ENCODE measurements around the gene ST7. TPM values are rescaled to one million over a fixed set of nuclear protein-coding genes. Genes with fewer than 3 reads are reported as not detected.

ST7 gene
- polyA plus RNA-seq, 4 donors, result 24.0 to 27.5 (median 26.1) TPM

DNA sequence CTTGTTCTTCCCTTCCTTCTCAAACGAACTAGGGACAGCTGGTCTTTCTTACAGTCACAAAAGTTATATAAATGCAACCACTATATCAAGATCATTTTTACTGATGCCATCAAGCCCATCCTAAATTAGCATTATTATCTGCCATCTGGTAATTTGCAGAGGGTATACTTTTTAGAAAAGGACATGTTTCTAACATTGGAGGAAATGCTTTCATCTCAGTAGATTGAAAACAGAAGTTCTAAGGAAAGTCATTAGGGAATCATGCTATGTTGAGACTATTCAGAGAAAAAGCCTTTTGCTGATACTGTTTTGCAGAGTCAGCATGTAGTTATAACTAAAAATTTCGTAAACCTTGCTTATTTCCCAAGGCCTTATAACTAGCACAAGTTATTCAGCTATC, 222.9 kb downstream of the ST7 start:
- DNase-seq (ENCODE audit: low read depth in 4 of 4, low spot score in 2 of 4), result no peak

DNA sequence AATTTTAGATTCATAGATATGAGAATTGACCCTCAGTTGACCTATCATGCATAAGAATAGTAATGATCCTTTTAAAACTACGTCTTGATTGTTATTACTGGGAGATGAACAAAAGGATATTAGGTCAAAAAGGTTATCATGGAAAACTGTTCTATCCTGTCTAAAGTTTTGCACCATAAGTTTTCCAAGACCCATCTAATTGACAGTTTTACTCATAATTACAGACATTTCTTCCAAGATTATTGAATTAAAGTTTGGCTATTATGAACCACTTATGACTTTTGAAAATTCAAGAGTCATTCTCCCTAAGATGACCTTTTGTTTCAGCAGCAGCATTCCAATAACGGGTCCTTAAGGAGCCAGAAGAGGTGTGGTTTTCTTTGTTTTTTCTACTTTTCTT, 225.3 kb downstream of the ST7 start:
- DNase-seq (ENCODE audit: low read depth in 4 of 4, low spot score in 2 of 4), result no peak

DNA sequence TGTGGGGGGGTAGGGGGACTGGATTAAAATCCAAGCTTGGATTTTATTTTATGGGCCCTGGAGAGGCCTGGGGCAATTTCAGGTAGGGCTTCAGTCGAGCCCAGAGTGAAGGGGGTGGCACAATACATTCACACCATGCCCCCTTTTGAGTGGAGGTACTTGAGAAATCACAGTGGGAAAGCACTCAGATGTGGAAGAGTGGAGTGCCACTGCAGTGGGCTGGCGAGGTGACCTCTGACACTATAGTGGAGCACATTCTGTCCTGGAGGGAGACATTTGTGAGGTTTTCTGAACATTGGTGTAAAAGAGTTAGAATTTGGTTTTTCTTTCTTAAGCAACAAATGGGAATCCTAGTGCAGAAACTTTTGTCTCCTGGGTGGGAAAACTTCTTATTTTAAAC, 226.4 kb downstream of the ST7 start:
- DNase-seq (ENCODE audit: low read depth in 4 of 4, low spot score in 2 of 4), result no peak

DNA sequence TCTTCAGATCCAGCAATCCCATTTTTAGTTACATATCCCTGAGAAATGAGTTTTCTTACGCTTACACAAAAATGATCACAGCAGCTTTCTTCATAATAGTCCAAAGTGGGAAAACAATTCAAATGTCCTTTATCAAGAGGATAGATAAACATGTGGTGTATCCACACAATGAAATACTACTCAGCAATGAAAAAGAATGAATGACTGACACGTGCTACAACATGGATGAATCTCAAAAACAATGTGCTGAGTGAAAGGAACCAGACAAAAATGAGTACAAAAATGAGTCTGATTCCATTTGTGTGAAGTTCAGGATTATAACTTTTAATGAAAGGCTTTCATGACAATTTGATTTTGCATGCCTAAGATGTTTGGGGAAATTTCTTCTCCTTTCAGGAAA, 230.4 kb downstream of the ST7 start:
- DNase-seq (ENCODE audit: low read depth in 4 of 4, low spot score in 2 of 4), result no peak

DNA sequence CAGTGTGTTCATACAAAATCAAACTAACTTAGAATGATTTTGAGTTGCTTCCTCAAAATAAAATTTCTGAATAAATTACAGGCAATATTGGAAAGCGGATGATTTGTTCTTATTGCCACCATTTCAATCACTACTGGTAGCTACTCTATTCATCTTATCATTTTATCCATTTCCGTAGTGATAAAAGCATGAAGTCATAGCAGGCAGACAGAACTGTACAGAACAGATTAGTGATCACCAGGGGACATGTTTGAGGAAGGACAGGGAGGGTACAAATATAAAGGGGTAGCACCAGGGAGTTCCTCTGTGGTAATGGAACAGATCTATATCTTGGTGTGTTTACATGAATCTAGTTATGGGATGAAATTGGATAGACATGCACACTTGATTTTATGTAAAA, 231.1 kb downstream of the ST7 start:
- no peak for DNase-seq (ENCODE audit: low read depth in 4 of 4, low spot score in 2 of 4)

DNA sequence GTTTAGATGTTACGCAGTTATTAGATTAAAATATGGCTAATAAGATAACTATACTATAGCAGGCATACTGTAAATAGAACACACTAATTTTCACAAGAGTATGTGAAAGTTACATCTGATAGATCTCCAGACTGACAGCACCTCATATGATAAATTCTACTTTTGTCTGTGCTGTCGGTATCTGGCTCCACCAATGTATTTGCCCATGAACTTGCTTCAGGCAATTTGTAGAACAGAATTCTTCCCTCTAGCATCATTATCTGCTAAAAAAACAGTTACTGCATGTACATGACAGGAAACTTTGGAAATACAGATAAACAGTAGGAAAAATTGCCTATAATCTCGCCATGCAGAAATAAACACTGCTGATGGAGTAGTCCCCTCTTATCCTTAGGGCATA, 231.8 kb downstream of the ST7 start:
- DNase-seq (ENCODE audit: low read depth in 4 of 4, low spot score in 2 of 4), result no peak

DNA sequence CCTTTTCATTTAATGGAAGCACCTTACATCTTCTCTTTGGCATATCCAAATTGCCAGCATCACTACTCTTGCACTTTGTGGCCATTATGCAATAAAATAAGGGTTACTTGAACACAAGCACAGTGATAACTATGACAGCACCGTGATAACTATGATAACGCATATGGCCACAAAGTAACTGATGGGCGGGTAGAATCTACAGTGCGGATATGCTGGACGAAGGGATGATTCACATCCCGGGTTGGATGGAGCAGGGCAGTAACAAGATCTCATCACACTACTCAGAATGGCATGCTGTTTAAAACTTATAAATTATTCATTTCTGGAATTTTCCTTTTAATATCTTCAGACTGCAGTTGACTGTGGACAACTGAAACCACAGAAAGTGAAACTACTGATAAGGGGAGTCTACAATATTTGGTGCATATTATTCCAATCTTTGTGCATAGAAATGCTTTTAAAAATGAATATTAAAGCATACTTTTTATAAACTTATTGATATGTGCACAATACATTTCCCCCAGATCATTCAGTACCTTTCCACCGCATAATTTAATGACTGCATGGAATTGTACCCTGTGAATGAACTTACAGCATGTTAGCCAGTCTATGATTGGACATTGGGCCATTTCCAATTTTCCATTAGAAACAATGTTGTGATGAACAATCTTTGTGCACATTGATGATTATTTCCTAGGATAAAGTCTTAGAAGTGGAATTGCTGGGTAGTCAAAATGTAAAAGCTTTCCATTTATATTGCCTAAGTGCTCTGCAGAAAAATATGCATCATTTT, 233.1 kb downstream of the ST7 start:
- no peak for DNase-seq (ENCODE audit: low read depth in 4 of 4, low spot score in 2 of 4)

DNA sequence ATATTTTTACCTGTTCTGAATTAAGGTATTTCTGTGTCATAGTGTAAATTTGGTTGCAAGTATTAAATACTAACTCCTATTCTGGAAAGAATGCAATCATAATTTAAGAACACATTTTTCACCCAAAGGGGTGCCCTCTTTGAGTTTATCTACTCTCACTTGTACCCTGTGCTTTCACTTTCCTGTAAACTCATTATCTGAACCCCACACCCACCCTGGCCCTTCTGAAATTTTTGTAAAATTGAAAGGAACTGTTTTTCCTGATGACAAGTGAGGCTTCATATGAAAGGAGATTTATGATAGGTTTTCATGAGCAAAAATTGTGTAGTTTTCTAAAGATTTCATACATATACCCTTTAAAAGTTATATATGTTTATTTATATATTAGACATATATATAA, 235.1 kb downstream of the ST7 start:
- DNase-seq (ENCODE audit: low read depth in 4 of 4, low spot score in 2 of 4), result no peak

DNA sequence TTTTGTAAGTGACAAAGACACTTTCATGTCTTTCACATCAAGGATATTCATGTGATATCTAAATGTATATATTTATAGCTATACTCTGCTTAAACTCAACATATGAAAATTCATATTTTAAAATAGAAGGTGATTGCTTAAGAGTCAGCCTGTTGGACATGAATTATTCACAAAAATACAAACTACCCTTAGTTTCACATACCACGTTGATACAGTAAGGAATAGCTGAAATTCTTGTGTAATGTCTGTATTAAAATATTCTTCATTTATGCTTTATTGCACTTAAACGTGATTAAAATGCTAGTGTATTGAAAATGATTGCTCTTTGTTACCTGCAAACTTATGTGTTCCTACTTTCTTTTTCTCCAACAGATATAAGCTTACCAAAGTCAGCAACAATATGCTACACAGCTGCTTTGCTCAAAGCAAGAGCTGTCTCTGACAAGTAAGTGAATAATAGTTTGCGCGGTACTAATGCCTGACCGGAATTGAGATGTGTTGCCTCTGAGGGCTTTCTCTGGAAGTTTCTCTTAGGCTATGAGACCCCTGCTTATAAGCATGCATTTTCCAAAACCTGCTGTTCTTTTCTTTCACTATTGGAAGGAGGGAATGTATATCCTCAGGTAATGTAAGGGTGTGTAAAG, 235.8 kb downstream of the ST7 start:
- no peak for DNase-seq (ENCODE audit: low read depth in 4 of 4, low spot score in 2 of 4)

DNA sequence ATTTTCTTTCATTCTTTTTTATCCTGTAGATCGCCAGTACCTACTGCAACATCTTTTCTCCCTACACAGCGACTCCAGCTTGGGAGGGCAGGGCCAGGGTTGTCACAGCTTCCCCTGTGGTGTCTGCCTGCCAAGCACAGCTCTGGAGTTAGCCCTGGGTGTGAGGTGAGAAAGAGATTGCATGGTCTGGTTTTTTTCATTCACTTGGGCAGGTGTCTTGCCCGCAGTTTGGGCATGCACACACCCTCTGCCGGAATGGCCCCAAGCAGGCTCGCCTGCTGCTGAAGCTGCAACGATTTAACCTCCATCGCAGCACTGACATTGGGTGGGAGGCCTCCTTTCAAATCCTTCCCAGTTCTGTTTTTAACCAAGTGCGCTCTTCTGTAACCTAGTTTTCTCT, 236.8 kb downstream of the ST7 start:
- no peak for DNase-seq (ENCODE audit: low read depth in 4 of 4, low spot score in 2 of 4)

DNA sequence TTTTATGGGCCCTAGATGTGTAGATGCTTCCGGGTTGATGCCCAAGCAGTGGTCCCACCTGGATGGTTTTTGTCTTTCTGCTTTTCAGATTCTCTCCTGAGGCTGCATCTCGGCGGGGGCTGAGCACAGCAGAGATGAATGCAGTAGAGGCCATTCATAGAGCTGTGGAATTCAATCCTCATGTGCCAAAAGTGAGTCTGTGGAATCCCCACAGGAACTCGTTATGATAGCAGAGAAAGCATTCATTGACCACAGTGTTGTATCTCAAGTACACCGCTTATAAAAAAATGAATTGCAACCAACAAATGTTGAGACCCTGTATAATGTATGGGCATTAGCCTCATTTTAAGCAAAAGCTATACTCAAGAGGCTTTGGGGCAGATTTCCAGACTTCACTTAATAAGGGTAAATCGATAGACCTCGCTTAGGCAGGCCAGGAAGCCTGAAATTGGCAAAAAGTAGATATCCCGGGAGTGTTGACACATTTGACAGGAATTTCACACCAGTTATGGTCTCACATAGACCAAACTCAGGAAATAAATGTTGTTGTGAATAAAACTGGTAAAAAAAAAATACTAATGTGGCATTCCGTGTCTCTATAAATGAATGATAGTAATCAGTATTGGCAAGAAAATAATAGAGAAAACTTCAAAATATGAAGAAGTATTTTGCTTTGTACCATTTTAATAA, 237.6 kb downstream of the ST7 start:
- DNase-seq (ENCODE audit: low read depth in 4 of 4, low spot score in 2 of 4), result no peak

DNA sequence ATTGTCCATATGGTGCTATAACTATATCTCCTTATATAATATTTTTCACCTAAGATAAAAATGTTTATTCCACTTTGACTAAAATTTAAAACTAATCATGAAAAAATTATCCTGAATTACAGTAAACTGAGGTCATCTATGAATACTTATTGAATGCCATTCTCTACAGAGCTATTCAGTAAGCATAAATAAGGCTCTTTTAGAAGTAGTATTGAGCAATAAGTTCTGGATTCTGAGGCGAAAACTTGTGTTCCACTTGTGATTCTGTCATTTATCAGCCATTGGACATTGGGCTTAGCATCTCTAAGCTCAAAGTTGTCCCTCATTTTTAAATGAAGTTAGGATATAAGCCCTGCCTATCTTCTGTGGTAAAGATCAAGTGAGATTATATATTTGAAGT, 238.8 kb downstream of the ST7 start:
- DNase-seq (ENCODE audit: low read depth in 4 of 4, low spot score in 2 of 4), result no peak

DNA sequence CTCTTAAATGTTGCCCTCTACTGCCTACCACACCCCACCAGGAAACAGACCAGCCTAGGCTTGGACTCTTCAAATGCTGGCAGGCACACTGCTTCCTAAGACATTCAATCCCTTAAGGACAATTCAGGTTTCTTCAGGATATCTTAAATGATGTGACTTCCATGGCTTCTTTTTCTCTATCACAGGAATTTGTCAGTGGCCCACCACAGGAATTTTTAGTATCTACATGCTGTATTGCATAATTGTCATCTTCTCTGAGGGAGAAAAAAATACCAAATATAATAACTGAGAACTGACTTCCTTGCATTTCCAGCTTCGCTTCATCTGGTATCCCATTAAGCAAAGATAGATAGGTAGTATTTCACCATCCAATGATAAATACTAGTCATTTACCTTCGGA, 240.3 kb downstream of the ST7 start:
- no peak for DNase-seq (ENCODE audit: low read depth in 4 of 4, low spot score in 2 of 4)

DNA sequence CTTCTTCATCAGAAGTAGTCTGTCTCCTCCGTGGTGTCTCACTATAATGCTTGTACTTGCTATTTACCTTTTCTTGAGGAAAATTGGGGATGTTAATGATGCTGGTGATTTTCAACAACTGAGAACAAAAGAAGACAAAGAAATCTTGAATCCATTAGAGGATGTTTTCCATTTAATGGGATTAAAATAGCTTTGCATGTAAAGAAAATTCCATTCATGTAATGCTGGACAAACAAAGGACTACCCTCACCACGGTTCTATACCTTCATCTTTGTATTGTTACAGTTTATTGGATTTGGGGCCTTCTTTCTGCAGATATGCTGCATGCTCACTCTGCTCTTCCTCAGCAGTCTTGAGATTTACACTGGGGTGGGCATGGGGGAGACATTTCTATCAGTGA, 241.1 kb downstream of the ST7 start:
- DNase-seq (ENCODE audit: low read depth in 4 of 4, low spot score in 2 of 4), result no peak

DNA sequence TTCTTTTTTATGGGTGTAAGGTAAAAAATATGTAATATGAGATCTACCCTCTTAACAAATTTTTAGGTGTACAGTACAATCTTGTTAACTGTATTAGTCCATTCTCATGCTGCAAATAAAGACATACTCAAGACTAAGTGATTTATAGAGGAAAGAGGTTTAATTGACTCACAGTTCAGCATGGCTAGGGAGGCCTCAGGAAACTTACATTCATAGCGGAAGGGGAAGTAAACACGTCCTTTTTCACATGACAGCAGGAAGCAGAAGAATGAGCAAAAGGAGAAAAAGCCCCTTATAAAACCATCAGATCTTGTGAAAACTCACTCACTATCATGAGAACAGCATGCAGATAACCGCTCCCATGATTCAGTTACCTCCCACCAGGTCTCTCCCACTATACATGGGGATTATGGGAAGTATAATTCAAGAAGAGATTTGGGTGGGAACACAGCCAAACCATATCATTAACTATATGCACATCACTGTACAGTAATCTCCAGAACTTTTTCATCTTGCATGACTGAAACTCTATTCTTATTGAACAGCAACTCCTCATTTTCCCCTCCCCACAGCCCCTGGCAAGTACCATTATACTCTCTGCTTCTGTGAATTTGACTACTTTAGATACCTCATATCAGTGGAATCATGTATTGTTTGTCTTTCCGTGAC, 242.2 kb downstream of the ST7 start:
- DNase-seq (ENCODE audit: low read depth in 4 of 4, low spot score in 2 of 4), result no peak

DNA sequence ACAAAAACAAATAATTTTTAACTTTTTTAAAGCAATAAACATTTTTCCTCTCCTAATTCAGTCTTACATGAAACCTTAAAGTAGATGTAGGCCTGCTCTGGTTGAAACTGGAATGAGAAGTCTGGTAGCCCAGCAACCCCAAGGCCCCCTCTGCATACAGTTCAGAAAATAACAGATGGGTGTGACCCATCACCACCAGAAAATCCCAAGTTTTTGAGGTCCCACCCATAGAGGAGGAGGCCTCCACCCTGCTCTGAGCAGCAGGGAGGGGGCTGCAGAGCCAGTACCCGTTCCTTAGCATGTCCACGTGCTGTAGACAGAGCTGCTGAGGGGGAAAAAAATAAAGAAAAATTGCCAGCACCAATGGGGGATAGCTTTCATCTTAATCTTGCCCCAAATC, 246.8 kb downstream of the ST7 start:
- DNase-seq (ENCODE audit: low read depth in 4 of 4, low spot score in 2 of 4), result no peak

DNA sequence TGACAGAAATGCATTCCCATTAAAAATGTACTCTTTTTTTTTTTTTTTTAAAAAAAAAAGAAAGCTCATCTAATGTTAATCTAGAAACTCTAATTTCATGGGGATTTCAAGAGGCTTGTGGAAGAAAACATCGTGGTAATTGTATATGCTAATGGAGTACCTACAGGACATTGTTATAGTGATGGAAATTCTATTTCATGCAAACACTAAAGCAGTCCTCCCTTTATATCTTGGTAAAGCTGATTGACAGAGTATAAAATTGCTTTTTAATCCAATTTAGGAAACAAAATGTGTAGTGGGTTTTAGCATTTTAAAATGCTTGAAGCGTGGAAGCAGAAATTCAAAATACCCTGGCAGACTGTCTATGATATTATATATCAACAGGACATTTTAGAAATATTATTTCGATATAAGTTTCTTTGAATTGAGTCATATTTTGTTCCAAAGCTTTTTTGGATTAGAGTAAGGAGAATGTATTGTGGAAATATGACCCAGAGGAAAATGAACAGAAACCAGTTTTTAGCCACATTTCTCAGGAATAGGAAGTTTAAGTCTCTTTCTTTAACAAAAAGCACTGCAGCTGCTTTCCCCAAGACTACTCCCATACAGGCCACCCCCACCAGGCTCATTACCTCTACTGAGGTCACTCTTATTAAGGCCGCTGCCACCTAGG, 247.6 kb downstream of the ST7 start:
- DNase-seq (ENCODE audit: low read depth in 4 of 4, low spot score in 2 of 4), result no peak

DNA sequence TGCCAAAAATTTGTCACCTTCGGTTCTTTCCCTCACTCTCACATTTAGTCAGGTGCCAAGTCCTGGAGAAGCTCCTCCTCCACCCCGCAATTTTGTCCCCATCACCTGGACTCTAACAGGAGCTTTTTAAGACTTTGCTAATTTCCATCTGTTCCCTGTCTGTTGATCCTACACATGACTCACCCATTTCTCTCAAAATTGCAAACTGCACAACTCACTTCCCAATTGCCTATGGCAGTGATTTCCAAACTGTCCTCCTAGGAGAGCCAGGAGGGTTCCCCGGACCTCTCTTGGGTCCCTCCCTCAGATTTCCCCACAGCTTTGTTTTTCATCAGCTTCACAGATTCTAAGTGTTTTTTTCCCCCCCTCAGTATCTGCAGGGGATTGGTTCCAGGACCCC, 249.2 kb downstream of the ST7 start:
- no peak for DNase-seq (ENCODE audit: low read depth in 4 of 4, low spot score in 2 of 4)

DNA sequence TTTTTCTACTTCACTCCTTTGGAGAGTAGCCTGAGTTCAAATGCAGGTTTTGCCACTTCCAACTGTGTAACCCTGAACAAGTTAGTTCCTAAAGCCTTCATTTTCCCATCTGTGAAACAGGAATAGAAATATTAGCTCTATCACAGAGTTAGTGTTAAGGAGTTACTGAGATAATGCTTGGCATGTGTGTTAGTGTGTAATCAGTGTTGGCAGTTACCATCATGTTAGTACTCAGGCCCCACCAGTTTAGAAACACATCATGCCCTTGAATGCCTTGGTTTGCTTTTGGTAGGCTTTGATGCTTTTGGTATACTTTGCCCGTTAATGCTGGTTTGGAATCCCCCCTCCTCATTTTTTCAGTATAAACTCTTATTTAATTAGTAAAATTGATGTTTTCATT, 249.9 kb downstream of the ST7 start:
- DNase-seq (ENCODE audit: low read depth in 4 of 4, low spot score in 2 of 4), result no peak

DNA sequence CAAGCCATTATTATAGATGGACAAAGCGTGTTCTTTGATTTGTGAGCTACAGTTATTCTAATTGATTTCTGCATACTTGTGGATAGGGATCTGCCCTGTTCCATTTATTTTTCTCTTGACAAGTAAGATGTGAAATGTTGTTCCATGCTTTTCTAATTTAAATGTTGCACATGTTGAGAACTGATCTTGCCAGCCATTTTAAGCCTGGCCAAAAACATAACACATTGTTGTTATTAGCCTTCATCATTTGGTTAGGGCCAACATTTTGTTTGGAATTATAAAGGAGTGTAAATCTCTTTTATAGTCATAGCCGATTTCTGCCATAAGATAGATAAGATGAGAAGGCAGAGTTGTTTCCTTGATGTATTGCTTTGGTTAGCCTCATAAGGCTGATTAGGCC, 252.6 kb downstream of the ST7 start:
- no peak for DNase-seq (ENCODE audit: low read depth in 4 of 4, low spot score in 2 of 4)

DNA sequence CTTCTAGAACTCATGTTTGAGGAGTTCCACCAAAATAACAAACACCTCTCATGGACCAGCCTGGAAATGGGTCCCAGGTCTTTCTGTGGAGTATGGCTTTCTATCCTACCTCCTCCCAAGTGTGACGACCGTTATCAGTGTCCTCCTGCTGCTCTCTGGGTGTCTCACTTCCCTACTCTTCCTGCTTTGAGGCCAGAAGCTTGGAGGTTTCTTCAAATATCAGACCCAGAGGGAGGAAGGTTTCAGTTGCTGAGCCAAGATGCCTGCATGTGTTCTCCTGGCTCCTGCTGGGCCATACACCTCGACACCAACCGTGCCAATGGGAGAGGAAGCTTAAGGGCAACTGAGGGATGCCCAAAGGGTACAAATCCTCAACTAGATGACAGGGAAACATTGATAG, 255.0 kb downstream of the ST7 start:
- no peak for DNase-seq (ENCODE audit: low read depth in 4 of 4, low spot score in 2 of 4)
